Type B pancreatic cell (in vitro differentiated cells): ENCODE results near the gene SYNRG. TPM values are rescaled to one million over a fixed set of nuclear protein-coding genes. Genes with fewer than 3 reads are reported as not detected.

Experiments used
- DNase-seq: peaks from one replicate; pipeline ENCODE4 v3.0.0; 2021; ENCODE audit warnings: mixed read lengths; ENCODE audit not compliant: unreplicated experiment; ENCODE audit errors: extremely low spot score
- H3K27ac Mint-ChIP-seq: 2 replicates; pipeline ENCODE4 v1.8.0; 2021; ENCODE audit warnings: mild to moderate bottlenecking, mixed read lengths
- H3K27me3 Mint-ChIP-seq: 2 replicates; pipeline ENCODE4 v1.8.0; 2021; ENCODE audit warnings: mixed read lengths
- H3K36me3 Mint-ChIP-seq: 2 replicates; pipeline ENCODE4 v1.8.0; 2021; ENCODE audit warnings: mixed read lengths
- H3K4me1 Mint-ChIP-seq: one replicate; pipeline ENCODE4 v1.8.0; 2021; ENCODE audit warnings: mixed read lengths; ENCODE audit not compliant: unreplicated experiment
- H3K4me3 Mint-ChIP-seq: 2 replicates; pipeline ENCODE4 v1.8.0; 2021; ENCODE audit warnings: mild to moderate bottlenecking, mixed read lengths
- H3K9me3 Mint-ChIP-seq: 2 replicates; pipeline ENCODE4 v1.8.0; 2021; ENCODE audit warnings: mixed read lengths
- total RNA-seq: library from RNA; stranded (reverse); gene quantifications from 2 replicates; pipeline ENCODE4 v1.2.1, GENCODE V29; 2021; ENCODE audit warnings: low replicate concordance
- TF ChIP-seq, protein P1 (sequence below): fragments of 200-600 bp; sonication (generic); conservative IDR thresholded peaks from 2 replicates; pipeline ENCODE4 v1.5.0; 2021; ENCODE audit warnings: antibody characterized with exemption, mild to moderate bottlenecking

Gene SYNRG
- total RNA-seq, 1 donor from 2014 or later = 45.0 TPM

GRCh38 chr17:37598145-37598544, 11.1 kb downstream of the SYNRG start:
- Mint-ChIP-seq H3K4me3 (no peak overlapping the region), H3K4me1 (peaks cover 4% of the 10 kb centered on the region), H3K27me3 (no peaks in the 10 kb centered on the region), H3K9me3 (no peaks in the 10 kb centered on the region), H3K36me3 (peaks cover 30% of the 10 kb centered on the region), H3K27ac (no peak overlapping the region)
- TF ChIP-seq, protein P1, sequence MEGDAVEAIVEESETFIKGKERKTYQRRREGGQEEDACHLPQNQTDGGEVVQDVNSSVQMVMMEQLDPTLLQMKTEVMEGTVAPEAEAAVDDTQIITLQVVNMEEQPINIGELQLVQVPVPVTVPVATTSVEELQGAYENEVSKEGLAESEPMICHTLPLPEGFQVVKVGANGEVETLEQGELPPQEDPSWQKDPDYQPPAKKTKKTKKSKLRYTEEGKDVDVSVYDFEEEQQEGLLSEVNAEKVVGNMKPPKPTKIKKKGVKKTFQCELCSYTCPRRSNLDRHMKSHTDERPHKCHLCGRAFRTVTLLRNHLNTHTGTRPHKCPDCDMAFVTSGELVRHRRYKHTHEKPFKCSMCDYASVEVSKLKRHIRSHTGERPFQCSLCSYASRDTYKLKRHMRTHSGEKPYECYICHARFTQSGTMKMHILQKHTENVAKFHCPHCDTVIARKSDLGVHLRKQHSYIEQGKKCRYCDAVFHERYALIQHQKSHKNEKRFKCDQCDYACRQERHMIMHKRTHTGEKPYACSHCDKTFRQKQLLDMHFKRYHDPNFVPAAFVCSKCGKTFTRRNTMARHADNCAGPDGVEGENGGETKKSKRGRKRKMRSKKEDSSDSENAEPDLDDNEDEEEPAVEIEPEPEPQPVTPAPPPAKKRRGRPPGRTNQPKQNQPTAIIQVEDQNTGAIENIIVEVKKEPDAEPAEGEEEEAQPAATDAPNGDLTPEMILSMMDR = no peak
- DNase-seq = no peak

DNA sequence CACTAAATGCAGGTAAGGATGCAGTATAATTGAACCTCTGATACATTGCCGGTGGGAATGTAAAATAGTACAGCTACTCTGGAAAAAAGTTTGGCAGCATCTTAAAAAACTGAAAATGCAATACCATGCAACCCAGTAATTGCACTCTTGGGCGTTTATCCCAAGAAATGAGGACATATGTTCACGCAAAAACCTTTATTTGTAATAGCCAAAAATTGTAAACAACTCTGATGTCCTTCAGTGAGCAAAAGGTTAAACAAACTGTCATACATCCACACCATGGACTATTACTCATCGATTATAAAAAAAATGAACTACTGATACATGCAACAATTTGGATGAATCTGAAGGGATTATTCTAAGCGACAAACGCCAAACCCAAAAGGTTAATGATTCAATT, 16.9 kb downstream of the SYNRG start:
- Mint-ChIP-seq H3K27ac (no peak overlapping the region), H3K9me3 (no peaks in the 10 kb centered on the region), H3K36me3 (peaks cover 24% of the 10 kb centered on the region), H3K27me3 (no peaks in the 10 kb centered on the region), H3K4me3 (no peak overlapping the region), H3K4me1 (no peaks in the 10 kb centered on the region)
- TF ChIP-seq, protein P1 = no peak
- DNase-seq = no peak

GRCh38 chr17:37585066-37585465, 24.2 kb downstream of the SYNRG start:
- H3K27ac Mint-ChIP-seq = no peak overlapping the region
- no peaks in the 10 kb centered on the region for H3K9me3 Mint-ChIP-seq
- H3K27me3 Mint-ChIP-seq = no peaks in the 10 kb centered on the region
- H3K4me1 Mint-ChIP-seq = no peaks in the 10 kb centered on the region
- DNase-seq = no peak
- H3K36me3 Mint-ChIP-seq = peaks cover 22% of the 10 kb centered on the region
- H3K4me3 Mint-ChIP-seq = no peak overlapping the region
- TF ChIP-seq, protein P1 = no peak

GRCh38 chr17:37576281-37576680, 32.9 kb downstream of the SYNRG start:
- Mint-ChIP-seq H3K36me3 (peaks cover 36% of the 10 kb centered on the region), H3K4me3 (no peak overlapping the region), H3K9me3 (peaks cover 7% of the 10 kb centered on the region), H3K27me3 (no peaks in the 10 kb centered on the region), H3K27ac (no peak overlapping the region), H3K4me1 (no peaks in the 10 kb centered on the region)
- TF ChIP-seq, protein P1 = no peak
- DNase-seq = no peak

DNA sequence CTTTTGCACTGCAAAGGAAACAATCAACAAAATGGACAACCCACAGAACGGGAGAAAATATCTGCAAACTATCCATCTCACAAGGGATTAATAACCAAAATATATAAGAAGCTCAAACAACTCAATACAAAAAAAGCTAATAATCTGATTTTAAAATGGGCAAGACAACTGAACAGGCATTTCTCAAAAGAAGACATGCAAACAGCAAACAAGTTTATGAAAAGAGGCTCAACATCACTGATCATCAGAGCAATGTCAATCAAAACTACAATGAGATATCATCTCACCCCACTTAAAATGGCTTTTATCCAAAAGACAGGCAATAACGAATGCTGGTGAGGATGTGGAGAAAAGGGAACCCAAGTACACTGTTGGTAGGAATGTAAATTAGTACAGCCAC, 34.8 kb downstream of the SYNRG start:
- DNase-seq = no peak
- no peaks in the 10 kb centered on the region for H3K27me3 Mint-ChIP-seq
- H3K36me3 Mint-ChIP-seq = peaks cover 40% of the 10 kb centered on the region
- TF ChIP-seq, protein P1 = no peak
- H3K27ac Mint-ChIP-seq = no peak overlapping the region
- H3K4me3 Mint-ChIP-seq = no peak overlapping the region
- peaks cover 7% of the 10 kb centered on the region for H3K9me3 Mint-ChIP-seq
- H3K4me1 Mint-ChIP-seq = no peaks in the 10 kb centered on the region

GRCh38 chr17:37571674-37572073, 37.5 kb downstream of the SYNRG start:
- no peak overlapping the region for H3K27ac Mint-ChIP-seq
- DNase-seq = no peak
- peaks cover 7% of the 10 kb centered on the region for H3K9me3 Mint-ChIP-seq
- TF ChIP-seq, protein P1 = no peak
- H3K36me3 Mint-ChIP-seq = peaks cover 44% of the 10 kb centered on the region
- H3K4me1 Mint-ChIP-seq = no peaks in the 10 kb centered on the region
- H3K27me3 Mint-ChIP-seq = no peaks in the 10 kb centered on the region
- H3K4me3 Mint-ChIP-seq = no peak overlapping the region
